ENCODE results near the gene PDE9A.
"Not testable (repeated sequence)": the region's sequence is repeated elsewhere in the genome, so short reads cannot be mapped to it uniquely, and the experiment has no call there.

PDE9A gene

GRCh38 chr21:42807938-42808613 is 154.7 kb downstream of the PDE9A start:
- no peak for DNase-seq

GRCh38 chr21:42809171-42809570 is 155.8 kb downstream of the PDE9A start:
- no peak for DNase-seq

- no peak for DNase-seq
Measured at GRCh38 chr21:42809577-42810475, 156.4 kb downstream of the PDE9A start.

- no peak for DNase-seq
Measured at GRCh38 chr21:42811960-42812359, 158.5 kb downstream of the PDE9A start.

- not testable (repeated sequence) for DNase-seq
Measured at GRCh38 chr21:42812528-42813241, 159.3 kb downstream of the PDE9A start.

DNA sequence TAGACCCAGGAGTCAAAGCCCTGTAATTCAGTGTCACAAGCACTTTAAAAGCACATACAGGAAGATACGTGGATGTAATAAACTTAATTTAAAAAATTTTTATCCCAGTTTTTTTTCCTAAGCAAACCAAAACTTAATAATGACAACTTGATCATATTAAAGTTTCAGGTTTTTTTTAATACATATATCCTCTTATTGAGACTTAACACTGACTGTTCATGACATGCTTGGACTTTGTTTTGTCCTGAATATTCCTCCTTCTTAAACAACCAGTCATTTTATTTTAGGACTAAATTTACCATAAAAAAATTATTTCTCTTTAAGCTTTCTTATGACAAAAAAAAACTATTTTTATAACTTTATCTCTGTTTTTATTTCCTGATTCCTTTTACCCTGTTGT is 161.8 kb downstream of the PDE9A start:
- no peak for DNase-seq

GRCh38 chr21:42818328-42818749 is 164.9 kb downstream of the PDE9A start:
- no peak for DNase-seq

GRCh38 chr21:42819861-42820615 is 166.6 kb downstream of the PDE9A start:
- DNase-seq = no peak

DNA sequence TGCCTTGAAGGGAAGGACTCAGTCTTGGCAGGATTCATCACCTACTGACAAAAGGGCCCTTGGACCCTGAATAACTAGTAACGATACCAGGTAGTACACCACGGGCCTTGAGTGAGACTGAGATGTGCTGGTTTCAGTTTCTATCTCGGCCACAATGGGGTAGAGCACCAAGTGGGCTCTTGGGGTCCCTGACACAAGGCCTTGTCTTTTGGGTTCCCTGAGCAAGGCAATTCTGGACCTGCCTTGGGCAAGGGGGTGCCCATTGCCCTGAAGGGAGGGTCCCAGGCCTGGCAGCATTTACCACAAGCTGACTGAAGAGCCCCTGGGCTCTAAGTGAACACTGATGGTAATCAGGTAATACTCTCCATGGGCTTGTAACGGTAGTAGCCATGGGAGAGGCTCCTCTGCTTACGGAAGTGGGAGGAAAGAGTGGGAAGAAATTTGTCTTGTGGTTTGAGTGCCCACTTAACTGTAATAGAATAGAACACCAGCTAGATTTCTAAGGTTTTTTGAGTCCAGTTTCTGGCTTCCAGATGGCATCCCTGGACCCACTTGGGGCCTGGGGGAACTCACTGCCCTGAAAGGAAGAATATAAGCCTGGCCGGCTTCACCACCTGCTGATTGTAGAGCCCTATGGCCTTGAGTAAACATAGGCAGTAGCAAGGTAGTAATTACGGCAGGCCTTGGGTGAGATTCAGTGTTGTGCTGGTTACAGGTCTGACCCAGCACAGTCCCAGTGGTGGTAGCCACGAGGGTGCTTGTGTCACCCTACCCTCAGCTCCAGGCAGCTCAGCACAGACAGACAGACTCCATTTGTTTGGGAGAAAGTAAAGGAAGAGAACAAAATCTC is 167.4 kb downstream of the PDE9A start:
- no peak for DNase-seq

Measured in right hindlimb (tissue), 1 donor.